HUDEP-2 (cell line): Measurements from ENCODE around the gene C12orf57.

ENCODE experiments used
- DNase-seq, 76 experiments: peaks; one replicate each; lab custom pipeline; 2025; ENCODE audit not compliant: unreplicated experiment in 76 of 76; lab: John Stamatoyannopoulos, UW

The C12orf57 gene

GRCh38 chr12:6936636-6937480 is 7.0 kb upstream of the C12orf57 start:
- DNase-seq, result peak in 2 of 76 experiments; percentile 18 to 28

DNA sequence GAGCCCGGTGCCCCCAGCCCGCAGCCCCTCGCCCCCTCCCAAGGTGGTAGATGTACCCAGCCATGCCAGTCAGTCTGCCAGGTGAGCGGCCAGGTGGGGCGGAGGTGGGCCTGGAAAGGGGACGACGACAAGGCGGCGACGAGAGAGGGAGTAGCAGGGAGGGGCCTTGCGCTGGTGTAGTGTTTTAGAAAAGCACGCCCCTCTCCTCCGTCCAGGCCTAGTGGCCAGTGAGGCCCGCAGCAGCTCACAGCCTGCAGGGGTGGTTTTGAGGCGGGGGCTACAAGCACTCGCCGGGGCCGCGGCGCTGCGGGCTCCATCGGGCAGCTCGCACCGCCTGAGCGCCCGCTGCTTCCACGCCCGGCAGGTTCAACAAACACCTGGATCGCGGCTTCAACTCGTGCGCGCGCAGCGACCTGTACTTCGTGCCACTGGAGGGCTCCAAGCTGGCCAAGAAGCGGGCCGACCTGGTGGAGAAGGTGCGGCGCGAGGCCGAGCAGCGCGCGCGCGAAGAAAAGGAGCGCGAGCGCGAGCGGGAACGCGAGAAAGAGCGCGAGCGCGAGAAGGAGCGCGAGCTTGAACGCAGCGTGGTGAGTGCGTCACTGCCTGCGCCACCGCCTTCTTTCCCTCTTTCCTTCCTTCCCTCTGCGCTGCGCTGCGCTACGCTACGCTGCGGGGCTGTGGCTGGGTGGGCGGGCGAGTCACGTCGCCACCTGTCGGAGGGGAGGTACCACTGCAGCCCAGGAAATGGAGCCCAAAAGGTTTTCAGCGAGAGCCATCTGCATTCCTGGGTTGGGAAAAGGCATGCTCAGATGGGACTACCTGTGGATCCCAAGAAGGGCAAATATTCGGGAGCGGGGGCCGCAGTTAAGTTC is 6.1 kb upstream of the C12orf57 start:
- DNase-seq, result peak in 74 of 76 experiments; percentile 42 to 93 (median 85)

DNA sequence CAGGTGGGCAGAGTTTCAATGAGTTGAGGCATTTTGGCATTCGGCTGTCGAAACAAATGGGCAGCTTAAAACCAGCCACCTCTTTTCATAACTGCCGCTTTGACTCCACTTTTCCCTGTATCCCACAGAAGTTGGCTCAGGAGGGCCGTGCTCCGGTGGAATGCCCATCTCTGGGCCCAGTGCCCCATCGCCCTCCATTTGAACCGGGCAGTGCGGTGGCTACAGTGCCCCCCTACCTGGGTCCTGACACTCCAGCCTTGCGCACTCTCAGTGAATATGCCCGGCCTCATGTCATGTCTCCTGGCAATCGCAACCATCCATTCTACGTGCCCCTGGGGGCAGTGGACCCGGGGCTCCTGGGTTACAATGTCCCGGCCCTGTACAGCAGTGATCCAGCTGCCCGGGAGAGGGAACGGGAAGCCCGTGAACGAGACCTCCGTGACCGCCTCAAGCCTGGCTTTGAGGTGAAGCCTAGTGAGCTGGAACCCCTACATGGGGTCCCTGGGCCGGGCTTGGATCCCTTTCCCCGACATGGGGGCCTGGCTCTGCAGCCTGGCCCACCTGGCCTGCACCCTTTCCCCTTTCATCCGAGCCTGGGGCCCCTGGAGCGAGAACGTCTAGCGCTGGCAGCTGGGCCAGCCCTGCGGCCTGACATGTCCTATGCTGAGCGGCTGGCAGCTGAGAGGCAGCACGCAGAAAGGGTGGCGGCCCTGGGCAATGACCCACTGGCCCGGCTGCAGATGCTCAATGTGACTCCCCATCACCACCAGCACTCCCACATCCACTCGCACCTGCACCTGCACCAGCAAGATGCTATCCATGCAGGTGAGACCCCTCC is 5.2 kb upstream of the C12orf57 start:
- DNase-seq, result no peak

GRCh38 chr12:6939191-6939540 is 4.7 kb upstream of the C12orf57 start:
- DNase-seq, result no peak

- DNase-seq, result no peak
Observed at GRCh38 chr12:6941267-6941666, 2.6 kb upstream of the C12orf57 start.

DNA sequence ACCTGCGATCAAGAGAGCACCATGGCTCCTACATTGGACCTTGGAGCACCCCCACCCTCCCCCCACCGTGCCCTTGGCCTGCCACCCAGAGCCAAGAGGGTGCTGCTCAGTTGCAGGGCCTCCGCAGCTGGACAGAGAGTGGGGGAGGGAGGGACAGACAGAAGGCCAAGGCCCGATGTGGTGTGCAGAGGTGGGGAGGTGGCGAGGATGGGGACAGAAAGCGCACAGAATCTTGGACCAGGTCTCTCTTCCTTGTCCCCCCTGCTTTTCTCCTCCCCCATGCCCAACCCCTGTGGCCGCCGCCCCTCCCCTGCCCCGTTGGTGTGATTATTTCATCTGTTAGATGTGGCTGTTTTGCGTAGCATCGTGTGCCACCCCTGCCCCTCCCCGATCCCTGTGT is 2.0 kb upstream of the C12orf57 start:
- DNase-seq, result no peak

DNA sequence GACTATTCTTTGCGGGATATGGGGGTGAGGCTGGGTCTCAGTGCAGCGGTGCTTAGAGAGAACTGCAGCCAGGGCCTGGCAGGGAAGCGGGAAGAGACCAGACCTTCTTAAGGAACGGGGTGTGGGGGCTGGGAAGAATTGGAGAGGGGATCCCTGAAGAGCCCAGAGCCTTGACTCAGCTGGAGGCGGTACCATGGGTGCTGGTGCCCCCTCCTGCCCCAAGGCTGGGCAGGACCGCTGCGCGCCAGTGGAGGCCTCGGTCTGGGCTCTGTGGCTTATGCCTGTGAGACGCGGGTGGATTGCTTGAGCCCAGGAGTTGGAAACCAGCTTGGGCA is 1.5 kb upstream of the C12orf57 start:
- DNase-seq, result no peak

- DNase-seq, result peak in 72 of 76 experiments; percentile 14 to 92 (median 71)
Observed at GRCh38 chr12:6943389-6943721, 467 bp upstream of the C12orf57 start.

GRCh38 chr12:6944381-6945186 is 762 bp downstream of the C12orf57 start:
- peak in 75 of 76 experiments; percentile 37 to 93 (median 84) for DNase-seq

- DNase-seq, result peak in 1 of 76 experiments; percentile 0
Observed at GRCh38 chr12:6945613-6946012, 1.8 kb downstream of the C12orf57 start.

GRCh38 chr12:6946033-6946919 is 2.5 kb downstream of the C12orf57 start:
- peak in 4 of 76 experiments; percentile 3 to 39 (median 18) for DNase-seq

GRCh38 chr12:6946920-6947374 is 3.1 kb downstream of the C12orf57 start:
- DNase-seq, result no peak

DNA sequence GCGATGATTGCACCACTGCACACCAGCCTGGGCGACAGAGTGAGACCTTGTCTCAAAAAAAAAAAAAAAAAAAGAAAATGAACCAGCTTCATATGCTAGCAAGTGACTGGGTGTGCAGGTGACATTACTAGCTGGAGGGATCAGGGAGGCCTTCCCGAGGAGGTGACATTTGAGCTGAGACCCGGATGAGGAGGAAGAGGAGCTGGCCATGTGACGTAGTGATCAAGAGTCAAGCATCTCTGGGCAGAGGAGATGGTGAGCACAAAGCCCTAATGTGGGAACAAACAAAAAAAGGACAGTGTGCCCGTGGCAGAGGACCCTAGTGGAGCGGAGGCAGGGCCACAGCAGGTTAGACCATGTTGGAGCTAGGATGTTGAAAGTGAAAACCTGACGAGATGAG is 3.8 kb downstream of the C12orf57 start:
- DNase-seq, result no peak

GRCh38 chr12:6948873-6949594 is 5.2 kb downstream of the C12orf57 start:
- DNase-seq, result peak in 7 of 76 experiments; percentile 1 to 22 (median 12)

DNA sequence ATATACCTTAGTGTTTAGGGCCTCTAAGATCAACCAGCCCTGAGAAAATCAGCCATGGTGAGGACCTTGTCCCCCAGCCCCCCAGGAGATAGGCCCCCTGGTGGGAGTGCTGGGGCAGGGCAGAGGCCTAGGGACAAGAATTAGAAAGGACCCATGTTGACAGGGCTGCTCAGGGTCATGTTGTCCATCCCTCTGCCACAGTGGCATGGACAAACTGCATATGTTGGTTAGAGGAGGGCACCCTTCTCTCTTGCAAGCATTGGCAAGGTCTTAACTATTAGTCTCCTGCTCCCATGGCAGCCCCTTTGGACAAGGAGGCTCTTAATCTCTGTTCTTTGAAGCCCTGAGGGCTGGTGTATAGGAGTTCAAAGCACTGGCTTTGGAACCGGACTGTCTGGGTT is 6.6 kb downstream of the C12orf57 start:
- peak in 5 of 76 experiments; percentile 11 to 39 (median 25) for DNase-seq

GRCh38 chr12:6950811-6951540 is 7.2 kb downstream of the C12orf57 start, which contains the start of gene PTPN6:
Gene PTPN6 (plus strand): TSS chr12:6951356. CDS start chr12:6951513, 157 bp downstream.
- DNase-seq, result peak in 11 of 76 experiments; percentile 7 to 43 (median 25)

DNA sequence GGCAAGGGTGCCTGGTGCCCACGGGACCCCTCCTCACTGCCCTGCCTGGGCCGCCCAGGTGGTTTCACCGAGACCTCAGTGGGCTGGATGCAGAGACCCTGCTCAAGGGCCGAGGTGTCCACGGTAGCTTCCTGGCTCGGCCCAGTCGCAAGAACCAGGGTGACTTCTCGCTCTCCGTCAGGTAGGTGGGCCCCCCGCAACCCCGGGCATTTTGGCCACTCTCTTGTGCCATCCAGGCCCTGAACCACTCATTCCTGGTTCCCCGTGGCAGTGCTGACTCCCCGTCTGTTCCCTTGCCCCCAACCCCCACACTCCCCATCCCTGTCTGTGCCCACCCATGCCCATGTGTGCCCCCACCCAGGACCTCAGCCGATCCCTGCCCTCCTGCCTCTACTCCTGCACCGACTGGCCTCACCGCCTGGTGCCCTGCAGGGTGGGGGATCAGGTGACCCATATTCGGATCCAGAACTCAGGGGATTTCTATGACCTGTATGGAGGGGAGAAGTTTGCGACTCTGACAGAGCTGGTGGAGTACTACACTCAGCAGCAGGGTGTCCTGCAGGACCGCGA is 7.8 kb downstream of the C12orf57 start:
- DNase-seq, result peak in 1 of 76 experiments; percentile 44
